Measurements from ENCODE around the gene ASCL2. TPM values are rescaled to one million over a fixed set of nuclear protein-coding genes. Genes with fewer than 3 reads are reported as not detected.

Gene ASCL2
- total and polyA plus RNA-seq, 10 of the 15 experiments (the other 5 are each of a cell fraction or from before 2014, with no cell fraction given), result not detected

GRCh38 chr11:2319791-2320472 is 49.5 kb upstream of the ASCL2 start:
- ChIA-PET POLR2A (no interaction called here), SMC1A (ENCODE audit: uncharacterized antibody, unreplicated experiment) (no interaction called here), CTCF (interaction anchor here (0.6 kb wide), 1 partner anchor 14 kb away, joined by 3 read pairs; no protein-coding TSS in a partner anchor), RAD21 (ENCODE audit: unreplicated experiment) (no interaction called here)
- ATAC-seq (no peak), FAIRE-seq (no peak), DNase-seq (ENCODE audit: low read depth, low spot score) (no peak)
- H3K4me1 ChIP-seq (ENCODE audit: control insufficient read depth, insufficient read depth, low read length), result no peaks in the 10 kb centered on the region
- WGBS (ENCODE audit: insufficient coverage, insufficient replicate concordance, low lambda C conversion rate, missing lambda C conversion rate), result 50% methylated on average over 10 of the region's 10 CpGs
- no peak overlapping the region for H3K27ac ChIP-seq (ENCODE audit: control insufficient read depth, insufficient read depth)
- no peaks in the 10 kb centered on the region for H3K79me2 ChIP-seq (ENCODE audit: control insufficient read depth, insufficient read depth, low read length)
- H2AFZ ChIP-seq (ENCODE audit: control insufficient read depth, low read depth, low read length), result no peak overlapping the region
- no peak for TF ChIP-seq SMC3 (IDR thresholded peaks at IDR 0.05; ENCODE audit: borderline replicate concordance, low read length)
- TF ChIP-seq BMI1 (IDR thresholded peaks at IDR 0.05; ENCODE audit: borderline replicate concordance), result no peak
- no peak for TF ChIP-seq NR2F1 (conservative IDR thresholded peaks at IDR 0.05)
- TF ChIP-seq, protein P1, sequence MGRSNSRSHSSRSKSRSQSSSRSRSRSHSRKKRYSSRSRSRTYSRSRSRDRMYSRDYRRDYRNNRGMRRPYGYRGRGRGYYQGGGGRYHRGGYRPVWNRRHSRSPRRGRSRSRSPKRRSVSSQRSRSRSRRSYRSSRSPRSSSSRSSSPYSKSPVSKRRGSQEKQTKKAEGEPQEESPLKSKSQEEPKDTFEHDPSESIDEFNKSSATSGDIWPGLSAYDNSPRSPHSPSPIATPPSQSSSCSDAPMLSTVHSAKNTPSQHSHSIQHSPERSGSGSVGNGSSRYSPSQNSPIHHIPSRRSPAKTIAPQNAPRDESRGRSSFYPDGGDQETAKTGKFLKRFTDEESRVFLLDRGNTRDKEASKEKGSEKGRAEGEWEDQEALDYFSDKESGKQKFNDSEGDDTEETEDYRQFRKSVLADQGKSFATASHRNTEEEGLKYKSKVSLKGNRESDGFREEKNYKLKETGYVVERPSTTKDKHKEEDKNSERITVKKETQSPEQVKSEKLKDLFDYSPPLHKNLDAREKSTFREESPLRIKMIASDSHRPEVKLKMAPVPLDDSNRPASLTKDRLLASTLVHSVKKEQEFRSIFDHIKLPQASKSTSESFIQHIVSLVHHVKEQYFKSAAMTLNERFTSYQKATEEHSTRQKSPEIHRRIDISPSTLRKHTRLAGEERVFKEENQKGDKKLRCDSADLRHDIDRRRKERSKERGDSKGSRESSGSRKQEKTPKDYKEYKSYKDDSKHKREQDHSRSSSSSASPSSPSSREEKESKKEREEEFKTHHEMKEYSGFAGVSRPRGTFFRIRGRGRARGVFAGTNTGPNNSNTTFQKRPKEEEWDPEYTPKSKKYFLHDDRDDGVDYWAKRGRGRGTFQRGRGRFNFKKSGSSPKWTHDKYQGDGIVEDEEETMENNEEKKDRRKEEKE (IDR thresholded peaks at IDR 0.05), result no peak
- TF ChIP-seq KDM1A (IDR thresholded peaks at IDR 0.05; ENCODE audit: borderline replicate concordance), result no peak
- TF ChIP-seq WRNIP1 (IDR thresholded peaks at IDR 0.05; ENCODE audit: borderline replicate concordance, low read depth, low read length), result no peak
- TF ChIP-seq DPF2 (IDR thresholded peaks at IDR 0.05), result no peak
- no peak for TF ChIP-seq NKRF (conservative IDR thresholded peaks at IDR 0.05)
- no peak for TF ChIP-seq RFX5 (IDR thresholded peaks at IDR 0.05; ENCODE audit: low read depth, low read length)
- TF ChIP-seq SRF (IDR thresholded peaks at IDR 0.05; ENCODE audit: low read depth in 2 of 2, low read length in 2 of 2), result no peak
- no peak for TF ChIP-seq E2F4 (IDR thresholded peaks at IDR 0.05; ENCODE audit: low read depth, low read length)
- no peak for TF ChIP-seq IKZF1 (conservative IDR thresholded peaks at IDR 0.05)
- TF ChIP-seq PAX5 (IDR thresholded peaks at IDR 0.05; ENCODE audit: borderline replicate concordance, low read depth, low read length), result no peak
- no peak for TF ChIP-seq NFXL1 (IDR thresholded peaks at IDR 0.05; ENCODE audit: borderline replicate concordance)
- no peak for TF ChIP-seq ZZZ3 (IDR thresholded peaks at IDR 0.05; ENCODE audit: control insufficient read depth, insufficient read length, low read depth)
- TF ChIP-seq, protein P2, sequence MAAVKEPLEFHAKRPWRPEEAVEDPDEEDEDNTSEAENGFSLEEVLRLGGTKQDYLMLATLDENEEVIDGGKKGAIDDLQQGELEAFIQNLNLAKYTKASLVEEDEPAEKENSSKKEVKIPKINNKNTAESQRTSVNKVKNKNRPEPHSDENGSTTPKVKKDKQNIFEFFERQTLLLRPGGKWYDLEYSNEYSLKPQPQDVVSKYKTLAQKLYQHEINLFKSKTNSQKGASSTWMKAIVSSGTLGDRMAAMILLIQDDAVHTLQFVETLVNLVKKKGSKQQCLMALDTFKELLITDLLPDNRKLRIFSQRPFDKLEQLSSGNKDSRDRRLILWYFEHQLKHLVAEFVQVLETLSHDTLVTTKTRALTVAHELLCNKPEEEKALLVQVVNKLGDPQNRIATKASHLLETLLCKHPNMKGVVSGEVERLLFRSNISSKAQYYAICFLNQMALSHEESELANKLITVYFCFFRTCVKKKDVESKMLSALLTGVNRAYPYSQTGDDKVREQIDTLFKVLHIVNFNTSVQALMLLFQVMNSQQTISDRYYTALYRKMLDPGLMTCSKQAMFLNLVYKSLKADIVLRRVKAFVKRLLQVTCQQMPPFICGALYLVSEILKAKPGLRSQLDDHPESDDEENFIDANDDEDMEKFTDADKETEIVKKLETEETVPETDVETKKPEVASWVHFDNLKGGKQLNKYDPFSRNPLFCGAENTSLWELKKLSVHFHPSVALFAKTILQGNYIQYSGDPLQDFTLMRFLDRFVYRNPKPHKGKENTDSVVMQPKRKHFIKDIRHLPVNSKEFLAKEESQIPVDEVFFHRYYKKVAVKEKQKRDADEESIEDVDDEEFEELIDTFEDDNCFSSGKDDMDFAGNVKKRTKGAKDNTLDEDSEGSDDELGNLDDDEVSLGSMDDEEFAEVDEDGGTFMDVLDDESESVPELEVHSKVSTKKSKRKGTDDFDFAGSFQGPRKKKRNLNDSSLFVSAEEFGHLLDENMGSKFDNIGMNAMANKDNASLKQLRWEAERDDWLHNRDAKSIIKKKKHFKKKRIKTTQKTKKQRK (IDR thresholded peaks at IDR 0.05; ENCODE audit: low read depth, low read length), result no peak
- H3K27me3 ChIP-seq (replicated peaks in 1 of 2; ENCODE audit: control insufficient read depth in 2 of 2, insufficient read depth in 2 of 2, low read length in 1 of 2), result no peaks in the 10 kb centered on the region
- H3K4me2 ChIP-seq (ENCODE audit: control insufficient read depth, insufficient read depth), result no peak overlapping the region
- H3K36me3 ChIP-seq (ENCODE audit: control insufficient read depth in 2 of 2, insufficient read depth in 2 of 2, low read length in 1 of 2), result no peaks in the 10 kb centered on the region
- in situ Hi-C loops (cut with MboI), result no loop called here
- H3K9ac ChIP-seq (ENCODE audit: control insufficient read depth, insufficient read depth, low read length), result no peak overlapping the region
- H3K4me3 ChIP-seq, result no peak overlapping the region
- intact Hi-C loops (cut with micrococcal nuclease; ENCODE audit: unreplicated experiment), result no loop called here
- H4K20me1 ChIP-seq (ENCODE audit: control insufficient read depth, insufficient read depth), result no peaks in the 10 kb centered on the region
- no peaks in the 10 kb centered on the region for H3K9me3 ChIP-seq (replicated peaks; ENCODE audit: control insufficient read depth, insufficient read depth, low read length)
- no TSS peak for BruUV-seq (replicated peaks)
